GM23248 (cell line): Measurements from ENCODE around the gene PAPPA2.

Experiments used
- EZH2 ChIP-seq: fragments of 200-600 bp; sonication (generic); IDR thresholded peaks from 2 replicates; pipeline ENCODE4 v1.6.1; 2018; ENCODE audit warnings: antibody characterized with exemption, mild to moderate bottlenecking; ENCODE audit not compliant: insufficient read depth, poor library complexity, severe bottlenecking
- EZH2phosphoT487 ChIP-seq: fragments of 200-600 bp; sonication (generic); IDR thresholded peaks from 2 replicates; pipeline ENCODE4 v1.6.1; 2018; ENCODE audit warnings: antibody characterized with exemption, moderate library complexity, mild to moderate bottlenecking, low read depth; ENCODE audit not compliant: insufficient read depth

- TF ChIP-seq EZH2 (no peak), EZH2phosphoT487 (no peak)
Measured at GRCh38 chr1:176696689-176697088, 233.7 kb downstream of the PAPPA2 start.
